Heart left ventricle (tissue), 16 donors: ENCODE measurements around the gene ZBTB20. TPM values are rescaled to one million over a fixed set of nuclear protein-coding genes. Genes with fewer than 3 reads are reported as not detected.

Experiments
- ATAC-seq, 4 donors: fragments of 200-7000 bp; cut with Tn5 transposase; one replicate each; pipeline ENCODE4 v1.9.1; 2020 to 2022; ENCODE audit warnings: moderate library complexity in 4 of 4, mild to moderate bottlenecking in 3 of 4, moderate number of reproducible peaks in 1 of 4
- DNase-seq, 5 donors: peaks; one replicate each; pipeline ENCODE4 v3.0.0-alpha.2; 2020
- H3K27ac ChIP-seq, 12 donors: fragments of 200-600 bp; sonication (generic) in 4 of 12; one replicate each; pipeline versions ENCODE4 v1.5.0 to v1.8.0; 2016 to 2022; ENCODE audit warnings: mild to moderate bottlenecking in 2 of 12
- H3K27me3 ChIP-seq, 9 donors: fragments of 200-600 bp; sonication (generic) in 2 of 9; one replicate each; pipeline versions ENCODE4 v1.5.1 to v1.8.0; 2016 to 2022; ENCODE audit warnings: mild to moderate bottlenecking in 3 of 9
- H3K36me3 ChIP-seq, 9 donors: fragments of 200-600 bp; sonication (generic) in 2 of 9; one replicate each; pipeline versions ENCODE4 v1.5.0 to v1.8.0; 2018 to 2022; ENCODE audit warnings: mild to moderate bottlenecking in 2 of 9
- H3K4me1 ChIP-seq, 12 donors: fragments of 200-600 bp; sonication (generic) in 4 of 12; one replicate each; pipeline versions ENCODE4 v1.5.0 to v1.8.0; 2016 to 2022; ENCODE audit warnings: mild to moderate bottlenecking in 3 of 12
- H3K4me3 ChIP-seq, 12 donors: fragments of 200-600 bp; sonication (generic) in 4 of 12; one replicate each; pipeline versions ENCODE4 v1.5.0 to v1.8.0; 2017 to 2022; ENCODE audit warnings: mild to moderate bottlenecking in 9 of 12, moderate library complexity in 4 of 12
- H3K9me3 ChIP-seq, 12 donors: fragments of 200-600 bp; sonication (generic) in 4 of 12; one replicate each; pipeline versions ENCODE4 v1.5.0 to v1.8.0; 2016 to 2022; ENCODE audit warnings: mild to moderate bottlenecking in 1 of 12
- POLR2A ChIP-seq, 2 donors: fragments of 450-650 bp; IDR thresholded peaks; one replicate each; pipeline ENCODE4 v1.6.1; 2017; ENCODE audit warnings: antibody characterized with exemption in 2 of 2, mild to moderate bottlenecking in 2 of 2, moderate library complexity in 2 of 2
- WGBS, 4 donors: extraction: QIAGEN DNeasy Blood & Tissue Kit in 2 of 4; methylation state at CpG; one replicate each; pipeline versions ENCODE4 v1.1.5 to v1.1.7; 2013 to 2018; 5-methylcytosine and 5-hydroxymethylcytosine counted together
- intact Hi-C, 10 donors: fragments of 100-400 bp; cut with DNase I; formaldehyde crosslinking; loops; one replicate each; pipeline versions ENCODE4 v1.11.1 to v1.14.2; 2022
- long read RNA-seq, 3 donors: library from polyadenylated mRNA; unstranded; transcript quantifications; one replicate each; pipeline ENCODE4 v2.0.0, GENCODE V29; 2020 to 2021
- polyA plus RNA-seq, 2 donors: library from polyadenylated mRNA; stranded (reverse); fragments of 200-250 nt; gene quantifications; one replicate each; pipeline ENCODE4 v1.2.3, GENCODE V29; 2013
- total RNA-seq, 9 donors: library from RNA; depleted of rRNA in 2 of 9; stranded (reverse); fragments of >200 nt in 2 of 9; fragmentation: NEBNext Ultra II Directional in 3 of 9; extraction: Animal tissue kit (Norgen Biotek cat#: 25700) in 3 of 9; gene quantifications; one replicate each; pipeline versions ENCODE4 v1.1.0 to v1.2.4, GENCODE V29; 2016 to 2023
- TF ChIP-seq, protein P1 (sequence below), 12 donors: fragments of 200-600 bp; sonication (generic) in 4 of 12; IDR thresholded peaks; one replicate each; pipeline versions ENCODE4 v1.5.0 to v1.8.0; 2018 to 2022; ENCODE audit warnings: antibody characterized with exemption in 12 of 12, mild to moderate bottlenecking in 5 of 12
- donor health status: ischemic (EF 13 %, LVEDD 7.1; RV severe dilation, severe dysfunction).
- donor health status: healthy with polysubstance abuse.
- donor health status: DM: no; HTN: yes; CAD: no.
- donor health status: DM: no; HTN: no; CAD: no.
- donor health status: ischemic (EF 25% LVEDD 6.9; RV normal size, moderate dysfunction).
- donor health status: ischemic (EF 25% LVEDD 5.7; RV mildly dilated, moderate dysfunction).
- donor health status: healthy.
- donor health status: DM: yes; HTN: yes; CAD: no.
- donor health status: ischemic (EF 35%, LVEDD 5.7; RV mildly dilated, moderate dysfunction).
- donor health status: nonischemic (EF 11% LVEDD 7.7; RV severe dilation, severe dysfunction).
- donor health status: DM: yes; HTN: yes; CAD: no.
- donor health status: PGD.
- donor health status: ischemic (EF 29% LVEDD 5.4; RV normal size, mild dysfunction).
- donor health status: nonischemic (EF 23%, LVEDD 6.1; RV moderate dilation, normal function).

The ZBTB20 gene
- total RNA-seq, result 100 to 1,000 TPM in 2 of 9 donors, 10 to 100 TPM in 7; 43.1 to 109 (median 96.9) TPM
- 1 to 10 TPM; 6.2 to 6.5 TPM for polyA plus RNA-seq
- long read RNA-seq, donor 1, full-length matches to known transcripts, result 3 of 55 reads
- long read RNA-seq, donor 1, partial matches to known transcripts, result 13 of 55 reads
- long read RNA-seq, donor 1, other reads (novel, unspliced or antisense), result 39 of 55 reads
- long read RNA-seq, donor 2, full-length matches to known transcripts, result 17 of 139 reads
- long read RNA-seq, donor 2, partial matches to known transcripts, result 46 of 139 reads
- long read RNA-seq, donor 2, other reads (novel, unspliced or antisense), result 76 of 139 reads
- long read RNA-seq, donor 3, transcript ZBTB20-202 (6 exons, 3,323 nt), result major isoform, 6 of 69 reads
- long read RNA-seq, donor 3, partial matches to known transcripts, result 17 of 69 reads
- long read RNA-seq, donor 3, other reads (novel, unspliced or antisense), result 45 of 69 reads

DNA sequence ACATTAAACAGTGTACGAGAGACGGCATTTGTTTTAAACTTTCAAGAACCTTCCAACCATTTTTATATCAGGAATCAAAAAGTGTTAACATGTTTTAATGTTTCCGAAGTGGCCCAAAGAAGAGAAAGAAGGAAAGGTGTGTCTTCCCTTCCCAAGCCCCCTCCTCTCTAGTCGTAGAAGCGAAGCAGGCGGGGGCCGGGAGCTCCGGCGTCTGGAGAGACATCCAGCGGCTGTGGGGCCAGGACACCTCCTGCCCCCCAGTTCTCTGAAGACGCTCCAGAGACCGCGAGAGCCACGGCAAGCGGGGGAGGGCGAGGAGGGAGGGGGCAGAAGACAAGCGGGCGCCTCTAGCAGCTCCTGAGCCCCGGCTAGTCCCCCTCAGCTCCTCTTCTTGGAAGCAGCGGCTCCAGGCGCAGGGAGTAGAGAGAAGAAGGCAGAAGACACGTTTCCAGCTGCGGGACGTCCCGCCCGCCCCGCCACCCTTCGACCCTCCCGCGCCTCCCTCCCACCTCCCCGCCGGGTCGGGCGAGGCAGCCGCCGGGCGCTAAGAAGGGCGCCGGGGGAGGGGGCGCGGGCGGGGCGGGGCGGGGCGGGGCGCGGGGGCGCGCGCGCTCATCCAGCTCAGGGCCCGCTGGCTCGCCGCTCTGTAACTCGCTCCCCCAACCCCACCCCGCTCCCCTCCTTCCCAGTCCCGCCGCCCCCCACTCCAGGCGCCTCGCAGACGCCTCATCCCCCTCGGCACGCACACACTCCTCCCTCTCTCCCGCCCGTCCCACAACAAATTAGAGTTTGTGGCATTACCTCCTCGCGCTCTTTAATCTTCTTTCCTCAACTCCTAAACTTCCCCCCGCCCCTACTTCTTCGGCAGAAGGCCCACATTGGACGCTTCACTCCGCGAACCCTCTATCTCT lies at the start of gene ZBTB20:
ZBTB20 (minus strand) TSS at position 871 of the 911 bp plus-strand sequence.
- Histone ChIP-seq H3K36me3 (no peaks in the 10 kb centered on the region), H3K9me3 (no peaks in the 10 kb centered on the region), H3K27ac (peak within 1 kb of the TSS; percentile 96 to 100 (median 98)), H3K4me3 (peak within 1 kb of the TSS; percentile 75 to 98 (median 86)), H3K27me3 (no peaks in the 10 kb centered on the region), H3K4me1 (peaks cover 0 to 28% (median 15%) of the 10 kb centered on the region in 12 donors)
- TF ChIP-seq POLR2A (IDR thresholded peaks at IDR 0.05), result peak in 1 of 2 donors; percentile 26
- TF ChIP-seq, protein P1, sequence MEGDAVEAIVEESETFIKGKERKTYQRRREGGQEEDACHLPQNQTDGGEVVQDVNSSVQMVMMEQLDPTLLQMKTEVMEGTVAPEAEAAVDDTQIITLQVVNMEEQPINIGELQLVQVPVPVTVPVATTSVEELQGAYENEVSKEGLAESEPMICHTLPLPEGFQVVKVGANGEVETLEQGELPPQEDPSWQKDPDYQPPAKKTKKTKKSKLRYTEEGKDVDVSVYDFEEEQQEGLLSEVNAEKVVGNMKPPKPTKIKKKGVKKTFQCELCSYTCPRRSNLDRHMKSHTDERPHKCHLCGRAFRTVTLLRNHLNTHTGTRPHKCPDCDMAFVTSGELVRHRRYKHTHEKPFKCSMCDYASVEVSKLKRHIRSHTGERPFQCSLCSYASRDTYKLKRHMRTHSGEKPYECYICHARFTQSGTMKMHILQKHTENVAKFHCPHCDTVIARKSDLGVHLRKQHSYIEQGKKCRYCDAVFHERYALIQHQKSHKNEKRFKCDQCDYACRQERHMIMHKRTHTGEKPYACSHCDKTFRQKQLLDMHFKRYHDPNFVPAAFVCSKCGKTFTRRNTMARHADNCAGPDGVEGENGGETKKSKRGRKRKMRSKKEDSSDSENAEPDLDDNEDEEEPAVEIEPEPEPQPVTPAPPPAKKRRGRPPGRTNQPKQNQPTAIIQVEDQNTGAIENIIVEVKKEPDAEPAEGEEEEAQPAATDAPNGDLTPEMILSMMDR (IDR thresholded peaks at IDR 0.05), result no peak
- DNase-seq (peak; percentile 60 to 82 (median 73)), ATAC-seq (peak; percentile 5 to 54 (median 30))
- intact Hi-C loops, result loop anchor here in 9 of 10 donors (2.0 to 10.0 kb wide), 8 partner anchors 44 to 1399 kb away; partner anchors contain the start of genes ATP6V1A (in 1 of the 9) and NAA50 (in 1 of the 9)
- WGBS, 4 donors, result 0 to 1% (median 1%) methylated on average over 31 to 72 of the region's 72 CpGs

DNA sequence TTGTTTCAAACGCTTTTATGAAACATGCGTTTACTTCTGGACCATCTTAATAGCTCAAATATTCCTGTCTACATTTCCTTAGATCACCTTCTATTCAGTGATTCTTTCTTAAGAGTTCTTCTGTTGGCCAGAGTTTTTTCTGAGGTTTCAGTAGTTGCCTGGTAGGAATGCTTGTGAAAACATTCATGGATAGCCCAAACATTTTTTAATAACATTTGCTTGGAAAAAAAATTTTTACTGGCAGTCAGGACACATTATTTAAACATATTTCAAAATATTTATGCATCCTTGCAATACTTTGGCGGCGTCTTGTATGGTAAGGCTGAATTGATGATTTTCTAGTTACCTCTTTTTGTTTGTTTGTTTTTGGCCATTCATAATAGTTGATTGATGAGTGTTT lies 47.4 kb upstream of the ZBTB20 start:
- intact Hi-C loops, result no loop called here
- no peak for TF ChIP-seq POLR2A (IDR thresholded peaks at IDR 0.05)
- TF ChIP-seq, protein P1 (IDR thresholded peaks at IDR 0.05), result no peak
- peaks cover 0 to 24% (median 7%) of the 10 kb centered on the region in 12 donors for H3K9me3 ChIP-seq

DNA sequence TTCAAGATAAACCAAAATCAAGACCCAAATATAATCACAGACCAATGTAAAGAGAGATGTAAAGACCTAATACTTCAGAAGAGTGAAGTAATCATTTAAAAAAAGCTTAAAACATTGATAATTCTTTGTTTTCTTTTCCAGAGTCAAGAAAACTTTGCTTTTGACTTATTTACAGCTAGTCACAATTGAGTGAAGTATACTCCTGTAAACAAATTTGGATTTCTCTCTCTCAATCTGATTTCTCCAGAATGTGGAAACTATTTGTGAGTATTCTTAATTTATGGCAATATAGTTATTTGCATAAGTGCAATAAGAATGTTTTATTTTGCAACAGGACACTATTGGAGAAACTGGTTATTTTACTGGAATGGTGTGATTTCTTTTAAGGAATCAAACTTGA lies 43.7 kb upstream of the ZBTB20 start:
- intact Hi-C loops, result no loop called here
- Histone ChIP-seq H3K36me3 (no peaks in the 10 kb centered on the region), H3K27ac (no peak overlapping the region), H3K9me3 (peaks cover 0 to 26% (median 7%) of the 10 kb centered on the region in 12 donors), H3K27me3 (no peaks in the 10 kb centered on the region), H3K4me3 (no peak overlapping the region), H3K4me1 (no peaks in the 10 kb centered on the region)
- TF ChIP-seq POLR2A (IDR thresholded peaks at IDR 0.05), result no peak
- TF ChIP-seq, protein P1 (IDR thresholded peaks at IDR 0.05), result no peak
- DNase-seq (no peak), ATAC-seq (no peak)

More for the DNA sequence above, 47.4 kb upstream of the ZBTB20 start:
- ATAC-seq (no peak), DNase-seq (no peak)
- H3K27ac ChIP-seq, result no peak overlapping the region
- no peaks in the 10 kb centered on the region for H3K36me3 ChIP-seq
- H3K4me1 ChIP-seq, result no peaks in the 10 kb centered on the region
- H3K4me3 ChIP-seq, result no peak overlapping the region
- H3K27me3 ChIP-seq, result no peaks in the 10 kb centered on the region
- 93 to 96% (median 94%) methylated on average over 4 of the region's 4 CpGs for WGBS, 4 donors
